Retinal pigment epithelial cell (primary cell): ENCODE measurements around the gene METTL8.

ENCODE experiments used
- DNase-seq: peaks from one replicate; pipeline ENCODE4 v3.0.0-alpha.2; 2010; ENCODE audit warnings: low read depth
- H3K4me3 ChIP-seq: 2 replicates; pipeline ENCODE4 v1.5.1; 2011; ENCODE audit warnings: mild to moderate bottlenecking, low read length, control low read depth, moderate library complexity
- CTCF ChIP-seq: conservative IDR thresholded peaks from 2 replicates; pipeline ENCODE4 v1.5.1; 2011; ENCODE audit warnings: low read depth, low read length, control low read depth, inconsistent platforms

The METTL8 gene

GRCh38 chr2:171433763-171434012, at the start of gene METTL8:
Gene METTL8, minus strand, starts transcription at chr2:171433990. Its CDS starts 41,805 bp downstream, at chr2:171392185.
- no peak for DNase-seq
- H3K4me3 ChIP-seq: peak within 1 kb of the TSS; percentile 89
- TF ChIP-seq CTCF: no peak

GRCh38 chr2:171482877-171483276, 49.1 kb upstream of the METTL8 start:
- DNase-seq: no peak
- no peak overlapping the region for H3K4me3 ChIP-seq
- no peak for TF ChIP-seq CTCF

DNA sequence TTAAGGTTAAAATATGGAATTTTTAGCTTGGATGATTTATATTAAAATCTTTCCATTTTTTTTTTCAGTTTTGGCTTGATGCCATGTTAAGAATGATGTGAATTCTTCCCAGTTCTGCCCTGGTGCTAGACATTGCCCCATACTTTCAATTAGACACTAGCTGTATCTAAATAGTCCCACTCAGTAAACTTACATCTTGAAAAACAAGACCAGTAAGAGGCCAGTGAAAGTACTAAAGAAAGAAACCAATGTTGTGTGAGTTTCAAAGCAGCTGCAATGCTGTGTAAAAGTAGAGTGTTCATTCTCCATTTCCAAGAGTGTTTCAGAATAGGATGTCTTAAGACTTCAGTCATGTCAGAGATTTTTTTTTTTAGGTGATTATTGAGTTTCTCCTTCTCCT, 48.5 kb upstream of the METTL8 start:
- no peak overlapping the region for H3K4me3 ChIP-seq
- TF ChIP-seq CTCF: no peak
- no peak for DNase-seq

- no peak for TF ChIP-seq CTCF
- DNase-seq: no peak
- no peak overlapping the region for H3K4me3 ChIP-seq
These were observed 47.1 kb upstream of the METTL8 start for GRCh38 chr2:171480908-171481307.

DNA sequence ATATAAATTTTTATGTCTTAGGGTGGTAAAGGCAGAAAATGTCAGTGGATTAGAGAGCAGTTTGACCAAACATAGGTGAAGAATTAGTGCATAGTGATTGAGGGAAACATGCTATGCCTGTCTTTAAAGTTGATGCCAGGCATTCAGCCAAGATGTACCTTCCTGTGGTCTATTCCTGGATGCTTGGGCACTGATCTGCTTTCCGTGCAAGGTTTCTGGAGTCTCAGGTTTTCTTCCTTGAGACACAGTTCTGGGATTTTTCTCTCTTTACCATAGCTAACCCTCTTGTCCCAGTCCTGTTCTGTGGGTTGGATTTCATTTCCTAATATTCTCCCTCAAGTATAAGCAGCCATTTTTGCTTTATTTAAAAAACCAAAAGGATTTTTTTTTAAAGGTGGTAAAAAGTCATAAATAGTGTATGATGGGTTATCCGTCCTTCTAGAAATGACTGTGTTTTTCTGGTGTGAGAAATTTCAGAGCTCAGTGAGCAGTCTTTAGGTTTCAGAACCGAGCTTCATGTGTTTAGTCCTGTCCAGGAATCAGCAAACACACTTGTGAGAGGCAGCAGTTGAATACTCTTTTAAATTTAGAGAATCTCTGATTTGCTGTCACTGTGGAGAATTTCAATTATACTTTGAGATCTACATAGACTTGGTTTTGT, 45.5 kb upstream of the METTL8 start:
- TF ChIP-seq CTCF: no peak
- DNase-seq: no peak

GRCh38 chr2:171478345-171478744, 44.6 kb upstream of the METTL8 start:
- no peak for TF ChIP-seq CTCF
- no peak overlapping the region for H3K4me3 ChIP-seq
- DNase-seq: no peak

More for the DNA sequence above, 45.5 kb upstream of the METTL8 start:
- no peak overlapping the region for H3K4me3 ChIP-seq

DNA sequence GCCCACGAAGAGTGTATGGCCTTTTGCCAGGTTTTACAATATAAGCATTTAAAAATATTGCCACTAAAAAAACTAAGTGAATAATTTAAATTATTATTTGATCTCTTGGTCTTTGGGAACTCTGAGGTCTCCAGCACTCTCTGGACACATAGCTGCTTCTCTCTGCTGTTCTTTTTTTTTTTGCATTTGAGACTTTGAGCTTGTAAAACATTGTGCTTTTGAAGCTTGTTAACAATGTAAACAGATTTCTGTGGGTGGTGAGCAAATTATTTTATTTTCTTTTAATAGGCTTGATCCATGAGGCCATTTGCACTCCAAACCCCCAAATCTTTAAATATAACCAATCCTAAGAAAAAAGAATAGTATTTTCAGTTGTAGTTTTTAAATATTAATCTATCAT, 42.2 kb upstream of the METTL8 start:
- no peak for TF ChIP-seq CTCF
- no peak overlapping the region for H3K4me3 ChIP-seq
- no peak for DNase-seq
